ENCODE results near the gene STK33.

STK33 gene

DNA sequence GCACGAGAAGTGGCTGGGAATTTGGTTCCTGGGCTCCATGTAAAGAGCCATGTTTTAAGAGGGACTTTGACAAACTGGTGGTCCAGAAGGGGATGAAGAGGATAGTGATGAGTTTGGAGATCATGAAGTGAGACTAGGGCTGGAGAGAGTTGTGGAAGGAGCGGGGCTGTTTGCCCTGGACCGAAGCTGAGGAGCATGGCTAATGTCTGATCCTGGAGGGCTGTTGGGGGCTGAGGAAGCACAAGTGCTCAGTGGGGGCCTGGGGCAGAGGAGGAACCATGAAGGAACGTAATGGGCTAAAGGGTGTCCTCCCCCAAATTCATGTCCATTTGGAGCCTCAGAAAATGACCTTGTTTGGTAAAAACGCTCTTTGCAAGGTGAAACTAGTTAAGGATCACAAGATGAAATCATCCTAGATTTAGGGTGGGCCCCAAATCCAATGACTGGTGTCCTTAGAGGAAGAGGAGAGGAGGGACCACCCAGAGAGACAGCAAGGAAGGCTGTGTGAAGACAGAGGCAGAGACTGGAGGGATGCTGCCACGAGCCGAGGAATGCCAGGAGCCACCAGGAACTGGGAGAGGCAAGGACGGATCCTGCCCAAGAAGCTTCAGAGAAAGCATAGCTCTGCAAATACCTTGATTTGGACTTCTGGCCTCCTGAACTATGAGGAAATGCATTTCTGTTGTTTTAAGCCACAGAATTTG lies 223.1 kb downstream of the STK33 start:
- DNase-seq, result no peak

DNA sequence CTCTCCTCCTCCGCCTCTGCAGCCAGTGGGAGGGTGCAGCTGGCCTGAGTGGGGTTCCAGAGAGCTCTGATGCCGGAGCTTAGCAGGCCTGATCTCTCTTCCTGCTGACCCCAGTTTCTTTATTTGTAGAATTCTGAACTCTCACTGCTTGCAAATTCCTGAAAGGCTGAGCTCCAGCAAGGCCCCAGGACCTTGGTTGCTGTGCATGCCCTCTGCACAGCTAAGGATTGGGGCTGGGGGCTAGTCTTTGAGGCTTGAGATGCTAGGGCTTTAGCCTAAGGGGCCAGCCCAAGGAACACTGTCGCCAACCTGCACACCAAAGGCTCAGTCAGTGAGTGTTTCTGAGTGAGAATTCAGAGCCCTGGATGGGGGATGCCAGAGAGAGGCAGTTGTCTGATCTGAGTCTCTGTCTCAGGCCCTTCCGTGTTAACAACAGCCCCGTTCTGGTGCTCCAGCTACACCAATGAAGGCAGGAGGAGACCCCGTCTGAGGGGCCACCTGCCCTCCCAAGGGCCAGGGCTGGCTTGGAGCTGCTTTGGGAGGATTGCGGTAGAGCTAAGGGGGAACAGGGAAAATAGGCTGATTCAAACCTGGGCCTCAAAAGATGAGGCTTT lies 224.3 kb downstream of the STK33 start:
- no peak for DNase-seq

DNA sequence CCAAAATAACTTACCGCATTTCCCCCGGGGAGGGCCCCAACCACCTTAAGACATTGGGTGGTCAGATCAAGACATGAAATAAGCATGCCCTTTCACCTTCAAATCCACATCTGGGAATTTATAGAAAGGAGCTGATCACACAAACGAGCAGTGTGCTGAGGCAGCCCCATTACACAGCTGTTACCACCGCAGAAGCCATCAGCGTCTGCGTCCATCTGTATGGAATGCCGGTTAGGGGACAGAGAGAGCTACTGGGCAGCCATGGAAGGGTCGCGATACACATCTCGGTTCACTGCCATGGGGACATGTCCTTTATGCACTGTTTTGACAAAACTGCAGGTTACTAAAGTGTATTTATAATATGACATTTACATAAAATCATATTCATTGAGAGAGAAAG lies 225.3 kb downstream of the STK33 start:
- no peak for DNase-seq

DNA sequence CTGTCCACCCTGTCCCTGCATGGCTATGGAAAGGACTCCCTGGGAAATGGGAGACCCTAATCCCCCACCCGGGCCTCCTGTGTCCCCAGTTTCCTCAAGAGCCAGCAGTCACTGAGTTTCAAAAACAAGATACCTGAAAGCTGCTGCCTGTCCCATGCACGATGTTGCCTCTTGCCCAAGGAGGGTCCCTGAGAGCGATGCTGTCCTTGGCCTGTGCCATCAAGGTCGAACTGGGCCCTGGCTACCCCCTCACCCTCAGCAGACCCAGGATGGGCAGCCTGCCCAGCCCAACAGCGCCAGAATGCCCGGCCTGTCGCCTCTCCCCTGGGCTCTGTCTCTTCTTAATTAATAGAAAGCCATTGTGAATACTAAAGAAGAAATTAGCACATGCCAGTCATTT lies 225.8 kb downstream of the STK33 start:
- no peak for DNase-seq

DNA sequence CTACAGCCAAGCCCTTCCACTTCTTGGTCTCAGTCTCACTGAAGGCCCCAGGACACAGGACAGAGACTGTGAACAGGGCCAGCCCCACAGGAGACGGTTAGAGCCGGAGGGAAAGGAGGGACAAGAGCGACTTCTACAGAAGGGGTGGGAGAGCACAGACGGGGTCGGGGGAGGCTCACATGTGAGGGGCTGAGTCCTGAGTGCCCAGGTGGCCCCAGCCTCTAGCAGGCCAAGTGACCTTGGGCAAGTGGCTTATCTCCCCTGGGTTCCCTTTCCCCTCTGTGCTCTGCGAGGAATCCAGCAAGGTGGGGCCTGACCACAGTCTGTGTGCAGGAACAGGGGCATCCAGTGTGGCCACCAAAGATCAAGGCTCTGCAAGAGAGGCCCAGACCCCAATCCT lies 227.7 kb downstream of the STK33 start:
- no peak for DNase-seq

DNA sequence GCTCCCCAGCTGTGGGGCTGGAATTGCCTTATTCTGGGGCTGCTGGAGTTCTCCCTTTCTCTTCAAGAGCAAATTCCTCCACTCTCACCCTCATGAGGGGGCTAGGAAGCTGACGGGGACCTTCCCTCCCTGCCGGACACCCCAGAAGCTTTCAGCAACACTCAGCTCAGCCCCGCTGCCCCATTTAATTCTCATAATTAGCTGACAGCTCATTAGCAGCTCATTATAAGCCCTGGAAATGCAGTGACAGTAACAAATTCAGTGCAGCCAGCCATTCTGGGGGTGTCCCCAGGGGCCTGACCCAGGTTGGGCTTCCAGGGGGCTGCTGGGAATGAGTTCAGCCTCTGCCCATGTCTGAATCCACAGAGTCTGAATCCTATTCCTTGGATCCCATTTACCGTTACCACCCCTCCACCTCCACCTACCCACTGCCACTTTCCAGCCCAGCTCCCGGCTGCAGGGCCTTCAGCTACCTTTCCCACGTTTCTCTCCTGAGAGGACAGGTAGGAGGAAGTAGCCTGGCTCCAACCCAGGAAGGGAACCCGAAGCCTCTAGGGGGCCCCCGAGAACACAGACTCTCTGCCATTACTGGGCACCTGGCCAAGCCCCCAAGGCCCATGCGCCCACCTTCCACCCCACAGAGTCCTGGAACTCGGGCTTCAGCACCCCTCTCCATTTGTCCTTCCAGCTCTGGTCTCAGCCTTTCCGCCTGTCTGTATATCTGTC lies 228.6 kb downstream of the STK33 start:
- no peak for DNase-seq

DNA sequence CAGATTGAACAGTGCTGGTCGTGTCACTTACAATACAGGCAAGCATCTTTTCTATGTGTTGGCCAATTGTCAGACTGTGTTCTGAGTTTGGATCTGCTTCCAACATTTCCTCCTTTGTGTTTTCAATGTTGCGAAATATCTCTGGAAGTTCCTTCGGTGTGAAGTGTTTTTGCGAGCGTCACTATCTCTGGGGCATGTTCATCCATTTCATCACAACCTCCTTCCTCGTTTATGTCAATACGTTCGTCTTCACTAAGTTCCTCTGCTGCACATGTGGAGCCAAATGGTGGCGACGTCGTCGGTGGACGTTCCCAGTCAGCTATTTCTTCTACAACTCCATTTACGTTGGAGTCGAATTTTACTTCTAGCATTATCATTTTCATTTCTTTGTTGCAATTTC lies 230.1 kb downstream of the STK33 start:
- DNase-seq, result no peak

DNA sequence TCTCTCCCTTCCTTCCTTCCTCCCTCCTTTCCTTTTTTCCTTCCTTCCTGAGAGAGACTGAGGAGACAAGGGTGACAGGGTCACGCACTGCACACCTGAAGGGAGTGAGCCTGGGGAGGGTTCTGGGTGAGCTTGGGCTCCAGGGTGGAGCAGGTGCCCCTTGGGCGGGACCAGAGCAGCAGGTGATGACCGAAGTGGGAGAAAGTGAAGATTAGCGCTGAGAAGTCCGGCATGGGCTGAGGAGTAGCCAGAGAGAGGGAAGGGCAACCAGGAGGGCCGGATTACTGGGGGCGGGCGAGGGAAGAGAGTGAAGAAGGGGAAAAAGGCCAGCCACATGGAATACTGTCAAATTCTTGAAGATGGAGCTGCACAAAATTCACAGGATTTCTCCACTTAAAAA lies 231.1 kb downstream of the STK33 start:
- no peak for DNase-seq

DNA sequence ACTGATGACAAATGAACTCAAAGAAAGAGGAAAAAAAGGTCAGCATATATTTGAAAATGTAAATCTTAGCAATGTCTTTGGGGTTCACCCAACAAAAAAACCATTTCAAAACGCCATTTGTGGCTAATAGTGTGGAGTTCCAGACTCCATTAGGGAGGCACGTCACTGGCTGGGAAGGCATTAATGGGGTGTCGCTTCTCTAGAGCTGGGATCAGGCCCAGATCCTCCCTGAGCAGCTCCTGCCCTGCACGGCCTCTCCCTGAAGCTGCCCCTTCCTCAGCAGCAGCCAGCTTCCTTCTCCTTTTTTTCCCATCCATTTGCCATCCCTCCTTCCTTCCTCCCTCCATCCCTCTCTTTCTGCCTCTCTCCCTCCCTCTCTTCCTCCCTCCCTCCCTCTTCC lies 231.5 kb downstream of the STK33 start:
- DNase-seq, result no peak

DNA sequence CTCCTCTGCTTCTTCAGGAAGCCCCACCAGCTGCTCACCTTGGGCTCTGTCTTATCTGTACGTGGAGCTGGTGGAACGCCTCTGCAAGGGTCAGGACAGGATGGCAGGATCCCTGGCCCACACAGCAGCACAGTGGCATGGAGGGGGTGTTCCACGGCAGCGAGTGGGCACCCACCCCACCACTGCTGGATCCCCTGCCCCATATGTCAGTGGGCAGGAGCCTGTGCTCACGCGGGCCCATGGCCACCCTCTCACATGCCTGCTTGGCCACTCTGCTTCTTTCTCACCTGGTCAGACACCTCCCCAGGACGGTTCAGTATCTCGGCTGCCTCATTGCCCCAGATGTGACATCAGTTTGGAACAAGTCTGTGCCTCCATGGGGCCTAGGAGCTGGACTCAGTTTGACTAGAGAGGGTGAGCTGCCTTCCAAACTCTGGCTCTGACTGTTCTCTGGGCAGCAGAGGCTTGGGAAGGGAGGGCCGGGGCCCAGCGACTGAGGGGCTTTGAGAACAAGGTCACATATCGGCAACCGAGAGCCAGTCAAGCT lies 232.3 kb downstream of the STK33 start:
- DNase-seq, result no peak

DNA sequence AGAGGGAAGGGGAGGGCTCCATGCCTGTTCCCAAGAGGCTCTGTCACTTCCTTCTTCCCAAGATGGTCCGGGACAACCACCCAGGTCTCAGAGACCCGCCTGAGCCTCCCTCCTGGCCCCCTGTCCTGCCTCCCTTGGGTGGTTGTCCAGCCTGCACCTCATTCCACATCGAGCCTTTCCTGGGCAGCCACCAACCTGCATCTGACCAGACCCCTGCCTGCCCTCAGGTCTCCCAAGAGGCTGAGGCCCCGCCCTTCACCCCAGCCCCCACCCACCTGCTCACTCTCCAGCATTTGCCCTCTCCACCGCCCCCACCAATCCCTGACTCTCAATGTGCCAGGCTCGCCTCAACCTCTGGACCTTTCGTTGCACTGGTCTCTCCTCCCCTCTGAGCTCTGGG lies 232.8 kb downstream of the STK33 start:
- DNase-seq, result no peak

DNA sequence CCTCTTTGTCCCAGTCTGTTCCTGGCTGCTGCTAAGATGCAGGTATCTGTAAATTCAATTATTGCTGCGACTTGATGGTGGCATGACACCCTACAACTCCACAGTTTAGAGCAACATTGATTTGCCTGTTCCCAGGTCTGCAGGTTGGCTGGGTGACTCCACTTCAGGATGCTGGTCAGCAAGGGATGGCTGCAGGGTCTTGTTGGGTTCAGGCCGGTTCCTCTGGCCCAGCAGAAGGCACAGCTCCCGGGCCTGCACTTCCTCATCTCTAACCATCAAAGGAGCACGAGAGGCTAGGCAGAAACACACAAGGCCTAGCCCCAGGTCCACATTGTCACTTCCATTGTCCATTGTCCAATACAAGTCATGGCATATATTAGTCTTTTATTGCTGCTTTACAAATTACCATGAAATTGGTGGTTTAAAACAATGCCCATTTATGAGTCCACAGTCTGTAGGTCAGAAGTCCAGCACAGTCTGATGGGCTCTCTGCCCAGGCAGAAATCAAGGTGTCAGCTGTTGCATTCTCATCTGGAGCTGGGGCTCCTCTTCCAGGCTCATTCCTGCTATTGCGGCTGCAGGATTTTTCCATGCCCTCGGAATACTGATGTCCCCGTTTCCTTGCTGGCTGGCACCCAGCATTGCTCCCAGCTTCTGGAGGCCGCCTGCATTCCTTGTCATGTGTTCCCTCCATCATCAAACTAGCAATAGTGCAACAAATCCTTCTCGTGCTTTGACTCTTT lies 233.8 kb downstream of the STK33 start:
- no peak for DNase-seq

DNA sequence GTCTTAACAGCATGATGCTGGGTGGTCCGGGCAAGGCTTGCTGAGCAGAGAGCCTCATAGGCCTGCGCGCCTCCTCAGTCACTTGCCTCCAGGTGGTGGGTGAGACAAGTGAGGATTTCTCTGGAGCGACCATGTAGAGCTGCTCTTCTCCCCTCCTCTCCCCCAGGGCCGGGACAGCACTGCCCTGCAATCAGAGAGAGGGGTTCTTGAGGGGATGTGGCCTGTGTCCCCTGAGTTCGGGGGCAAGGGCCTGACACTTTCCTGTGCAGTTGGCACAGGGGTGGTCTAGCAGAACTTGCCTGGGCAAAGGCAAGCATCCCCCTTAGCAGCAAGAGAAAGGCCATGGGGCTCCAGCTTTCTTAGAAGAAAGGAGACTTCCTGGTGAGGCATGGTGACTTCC lies 234.5 kb downstream of the STK33 start:
- DNase-seq, result no peak

DNA sequence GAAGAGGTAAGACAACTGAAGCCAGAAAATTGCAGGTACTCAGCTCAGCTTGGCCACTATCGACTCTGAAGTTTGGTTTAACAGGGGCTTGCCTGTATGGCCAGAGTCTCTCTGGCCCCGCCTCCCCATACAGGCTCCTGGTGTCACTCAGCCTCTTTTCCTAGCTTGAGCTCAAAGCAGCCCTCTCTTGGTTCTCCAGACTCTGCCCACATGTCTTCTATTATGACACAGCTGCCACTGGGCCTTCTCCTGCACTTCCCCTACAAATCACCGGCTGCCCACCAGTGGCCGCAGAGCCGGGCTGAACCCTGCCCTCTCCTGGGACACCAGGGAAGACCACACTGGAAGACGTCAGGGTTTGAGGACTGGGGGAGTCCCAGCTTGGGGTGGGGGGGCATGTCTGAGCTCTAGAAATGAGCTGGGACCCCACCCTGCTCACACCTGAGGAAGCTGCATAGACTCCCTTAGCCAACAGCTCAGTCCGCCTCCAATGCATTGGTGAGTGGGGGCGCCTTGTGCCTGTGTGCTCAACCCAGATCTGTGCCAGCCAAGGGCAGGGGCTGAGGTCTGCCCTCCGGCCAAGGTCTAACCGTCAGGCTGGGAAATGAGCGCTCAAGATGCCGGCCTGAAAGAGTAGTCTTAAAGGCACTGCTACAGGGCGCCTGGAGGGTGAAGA lies 236.0 kb downstream of the STK33 start:
- no peak for DNase-seq

DNA sequence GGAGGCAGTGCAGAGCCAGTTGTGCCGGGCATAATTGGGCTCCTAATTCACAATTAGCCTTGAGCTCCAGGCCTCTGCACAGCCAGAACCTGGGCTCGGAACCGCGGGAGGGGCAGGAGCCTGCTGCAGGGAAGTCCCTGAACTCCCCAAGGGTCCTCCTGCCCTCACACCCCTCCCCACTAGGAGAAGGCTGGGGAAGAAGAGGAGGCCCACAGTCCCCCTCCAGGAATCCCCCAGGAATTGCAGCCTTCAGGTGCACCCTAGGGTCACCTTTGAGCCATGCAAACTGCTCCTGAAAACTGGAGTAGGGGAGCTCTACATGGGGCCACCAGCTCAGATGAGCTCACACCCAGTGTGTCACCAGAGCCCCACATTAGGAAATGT lies 236.5 kb downstream of the STK33 start:
- no peak for DNase-seq

DNA sequence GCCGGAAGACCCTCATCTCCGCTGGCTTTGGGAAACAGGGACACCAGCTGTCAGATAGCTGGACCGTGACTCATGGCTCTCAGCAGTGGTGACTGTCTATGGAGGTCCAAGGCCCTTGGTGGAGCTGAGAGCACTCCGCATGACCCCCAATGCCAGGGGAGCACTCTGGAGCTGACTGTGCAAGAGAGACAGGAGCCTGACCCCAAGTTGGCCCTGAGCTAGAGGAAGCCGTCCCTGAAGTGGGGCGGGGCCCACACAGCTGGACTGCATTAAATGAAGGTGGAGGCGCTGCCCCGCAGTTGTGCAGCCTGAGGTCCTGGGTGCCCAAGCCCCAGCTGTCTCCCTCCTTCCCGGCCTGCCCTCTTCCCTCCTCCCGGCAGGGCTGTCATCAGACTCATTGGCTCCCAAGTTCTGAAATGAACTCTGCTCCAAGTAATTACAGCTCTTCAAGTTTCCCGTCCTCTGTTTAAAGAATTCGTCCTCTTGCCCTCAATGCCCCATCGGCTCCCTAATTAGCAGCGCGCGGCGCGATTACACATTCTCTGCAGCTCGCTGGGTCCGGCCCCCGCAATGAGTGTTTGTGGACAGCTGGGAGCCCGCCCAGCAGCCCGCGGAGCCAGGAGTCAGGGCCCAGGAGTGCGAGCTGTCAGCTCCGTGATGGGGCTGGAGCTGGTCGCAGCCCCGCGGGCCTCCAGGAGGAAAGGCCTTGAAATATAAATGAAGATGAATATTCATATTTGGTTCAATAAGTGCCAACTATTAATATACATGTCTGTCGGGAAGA lies 237.1 kb downstream of the STK33 start:
- DNase-seq, result no peak

DNA sequence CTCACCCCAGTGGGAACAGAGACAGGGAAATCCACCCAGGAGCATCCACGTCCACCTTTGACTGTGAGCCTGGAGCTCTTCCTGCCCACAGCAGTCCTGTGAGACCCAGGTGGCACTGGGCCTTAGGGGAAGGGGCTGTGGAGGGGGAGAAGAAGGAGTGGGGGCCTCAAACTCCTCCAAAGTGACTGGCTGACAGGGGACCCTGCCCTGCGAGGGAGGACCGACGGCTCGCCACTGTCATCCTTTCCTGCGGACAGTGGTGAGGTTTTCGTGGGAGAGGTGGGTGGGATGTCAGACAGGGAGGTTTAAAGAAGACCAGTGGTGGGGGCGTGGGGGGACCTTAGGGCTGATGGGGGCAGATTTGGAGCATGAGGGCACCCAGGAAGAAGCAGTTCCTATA lies 237.8 kb downstream of the STK33 start:
- no peak for DNase-seq

DNA sequence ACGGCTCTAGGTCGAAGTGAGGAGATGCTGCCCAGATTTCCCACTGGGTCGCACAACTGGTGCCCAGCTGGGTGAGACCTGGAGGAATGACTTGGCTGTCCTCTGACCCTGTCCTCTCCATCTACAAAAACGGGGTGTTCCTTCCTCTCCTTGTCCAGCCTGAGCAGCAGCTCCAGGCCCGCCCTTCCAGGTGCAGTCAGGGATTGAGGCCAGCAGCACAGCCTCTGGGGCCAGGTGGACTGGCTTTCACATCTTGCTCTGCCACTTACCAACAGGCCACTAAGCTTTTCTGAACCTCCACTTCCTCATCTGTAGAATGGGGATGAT lies 238.6 kb downstream of the STK33 start:
- no peak for DNase-seq

DNA sequence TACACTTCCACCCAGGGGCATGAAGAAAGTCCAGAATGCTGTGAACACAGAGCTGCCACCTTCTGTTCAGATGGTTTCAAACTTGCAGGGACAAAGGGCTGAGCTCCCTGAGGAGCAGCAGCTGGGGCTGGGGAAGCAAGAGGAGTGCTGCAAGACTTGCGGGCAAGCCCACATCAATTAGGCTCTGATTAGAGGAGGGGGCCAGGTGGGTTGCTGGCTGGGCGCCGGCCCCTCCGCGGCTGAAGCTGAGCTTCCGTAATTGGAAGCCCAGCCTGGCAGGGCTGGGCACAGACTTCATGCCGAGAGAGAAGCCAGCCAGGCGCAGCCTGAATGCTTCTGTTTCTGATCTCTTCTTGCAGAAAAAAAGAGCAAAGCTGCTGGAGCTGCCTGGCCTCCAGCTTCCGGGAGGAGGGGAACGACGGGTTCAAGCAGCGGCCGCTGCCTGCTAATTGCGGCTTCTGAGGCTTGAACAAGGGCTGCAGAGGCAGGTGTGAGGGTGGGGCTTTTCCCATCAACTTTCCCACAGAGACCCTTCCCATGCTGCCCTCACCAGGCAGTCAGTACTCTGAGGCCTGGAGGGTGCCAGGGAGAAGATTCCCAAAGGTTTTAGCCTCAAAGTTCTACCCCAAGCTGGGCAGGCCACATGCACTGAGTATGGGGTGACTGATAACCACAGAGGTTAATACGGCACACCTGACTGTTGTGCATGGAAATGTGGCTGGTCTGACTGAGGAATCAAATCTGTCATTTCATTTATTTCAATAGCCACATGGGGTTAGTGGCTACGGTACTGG lies 239.2 kb downstream of the STK33 start:
- no peak for DNase-seq

DNA sequence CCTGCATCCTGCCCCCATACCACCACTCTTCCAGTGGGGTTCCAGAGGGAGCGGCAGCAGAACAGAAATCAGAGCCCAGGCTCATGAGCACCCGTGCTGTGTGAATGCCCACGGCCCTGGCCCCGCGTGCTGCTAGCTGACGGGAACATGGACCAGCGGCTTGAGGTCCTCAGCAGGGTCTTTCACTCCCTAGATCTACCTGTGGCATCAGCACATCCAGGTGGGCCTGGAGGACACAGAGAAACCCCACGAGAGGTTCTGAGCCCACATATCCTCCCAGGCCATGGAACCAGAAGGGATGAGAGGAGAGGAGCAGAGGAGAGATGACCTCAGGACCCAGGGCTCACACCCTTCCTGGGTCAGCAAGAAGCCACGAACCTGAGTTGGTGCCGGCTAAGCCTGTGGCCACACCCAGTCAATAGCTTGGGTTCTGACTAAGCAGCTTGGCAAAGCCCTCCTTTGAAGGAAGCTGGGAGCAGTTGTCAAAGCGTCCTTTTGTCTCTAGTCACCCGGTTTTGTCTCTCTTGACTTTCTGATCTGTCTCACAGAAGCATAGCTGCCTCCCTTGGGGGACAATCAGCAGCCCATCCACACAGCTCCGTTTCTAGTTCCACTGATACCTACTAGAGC lies 241.0 kb downstream of the STK33 start:
- DNase-seq, result no peak
